SK-N-SH treated with all-trans-retinoic acid at 6 μM for 48 hours (cell line): ENCODE data around the gene BNC2.

Source experiments
- CREB5 ChIP-seq: fragments of 250-450 bp; sonication (Bioruptor Pico); IDR thresholded peaks from 2 replicates; pipeline ENCODE4 v1.5.1; 2020; ENCODE audit warnings: low read depth, mild to moderate bottlenecking, moderate library complexity
- CSDC2 ChIP-seq: fragments of 250-450 bp; sonication (Bioruptor Pico); IDR thresholded peaks from 2 replicates; pipeline ENCODE4 v1.5.0; 2020; ENCODE audit warnings: mild to moderate bottlenecking, moderate library complexity
- ESRRG ChIP-seq: fragments of 250-450 bp; sonication (Bioruptor Pico); IDR thresholded peaks from 2 replicates; pipeline ENCODE4 v1.6.1; 2021; ENCODE audit warnings: mild to moderate bottlenecking
- GLIS3 ChIP-seq: fragments of 250-450 bp; sonication (Bioruptor Pico); IDR thresholded peaks from 2 replicates; pipeline ENCODE4 v1.5.0; 2020; ENCODE audit warnings: mild to moderate bottlenecking, moderate library complexity
- OSR1 ChIP-seq: fragments of 250-450 bp; sonication (Bioruptor Pico); IDR thresholded peaks from 2 replicates; pipeline ENCODE4 v1.8.0; 2022; ENCODE audit warnings: moderate library complexity, mild to moderate bottlenecking, inconsistent platforms
- RARB ChIP-seq: fragments of 250-450 bp; sonication (Bioruptor Pico); IDR thresholded peaks from 2 replicates; pipeline ENCODE4 v1.8.0; 2021; ENCODE audit warnings: mild to moderate bottlenecking, moderate library complexity
- ZFP30 ChIP-seq: fragments of 450-650 bp; formaldehyde crosslinking; IDR thresholded peaks from 2 replicates; pipeline ENCODE4 v1.5.0; 2022; ENCODE audit warnings: mild to moderate bottlenecking, moderate library complexity
- ZNF565 ChIP-seq: fragments of 450-650 bp; formaldehyde crosslinking; conservative IDR thresholded peaks from 2 replicates; pipeline ENCODE4 v1.5.0; 2020; ENCODE audit warnings: low read depth, mild to moderate bottlenecking, moderate library complexity
- ZNF8 ChIP-seq: fragments of 450-650 bp; formaldehyde crosslinking; IDR thresholded peaks from 2 replicates; pipeline ENCODE4 v1.5.0; 2020; ENCODE audit warnings: mild to moderate bottlenecking, moderate library complexity

- no peak for TF ChIP-seq CSDC2 (CRISPR knock-in tag)
- TF ChIP-seq GLIS3 (CRISPR knock-in tag), result no peak
- no peak for TF ChIP-seq ZNF8 (CRISPR knock-in tag)
- no peak for TF ChIP-seq ZFP30 (CRISPR knock-in tag)
- TF ChIP-seq CREB5, result no peak
- no peak for TF ChIP-seq OSR1 (CRISPR knock-in tag)
- TF ChIP-seq ESRRG, result no peak
- TF ChIP-seq RARB (CRISPR knock-in tag), result no peak
- no peak for TF ChIP-seq ZNF565 (CRISPR knock-in tag)
These were observed 44.8 kb upstream of the BNC2 start for GRCh38 chr9:16915126-16915831.
